Heart left ventricle (tissue), 16 donors: ENCODE data around the gene MITD1. TPM values are rescaled to one million over a fixed set of nuclear protein-coding genes. Genes with fewer than 3 reads are reported as not detected.
A peak's percentile ranks its signal among the peaks of the same experiment; 100 is the strongest.

Source experiments
- ATAC-seq, 4 donors: fragments of 200-7000 bp; cut with Tn5 transposase; one replicate each; pipeline ENCODE4 v1.9.1; 2020 to 2022; ENCODE audit warnings: moderate library complexity in 4 of 4, mild to moderate bottlenecking in 3 of 4, moderate number of reproducible peaks in 1 of 4
- DNase-seq, 5 donors: peaks; one replicate each; pipeline ENCODE4 v3.0.0-alpha.2; 2020
- H3K27ac ChIP-seq, 12 donors: fragments of 200-600 bp; sonication (generic) in 4 of 12; one replicate each; pipeline versions ENCODE4 v1.5.0 to v1.8.0; 2016 to 2022; ENCODE audit warnings: mild to moderate bottlenecking in 2 of 12
- H3K27me3 ChIP-seq, 9 donors: fragments of 200-600 bp; sonication (generic) in 2 of 9; one replicate each; pipeline versions ENCODE4 v1.5.1 to v1.8.0; 2016 to 2022; ENCODE audit warnings: mild to moderate bottlenecking in 3 of 9
- H3K36me3 ChIP-seq, 9 donors: fragments of 200-600 bp; sonication (generic) in 2 of 9; one replicate each; pipeline versions ENCODE4 v1.5.0 to v1.8.0; 2018 to 2022; ENCODE audit warnings: mild to moderate bottlenecking in 2 of 9
- H3K4me1 ChIP-seq, 12 donors: fragments of 200-600 bp; sonication (generic) in 4 of 12; one replicate each; pipeline versions ENCODE4 v1.5.0 to v1.8.0; 2016 to 2022; ENCODE audit warnings: mild to moderate bottlenecking in 3 of 12
- H3K4me3 ChIP-seq, 12 donors: fragments of 200-600 bp; sonication (generic) in 4 of 12; one replicate each; pipeline versions ENCODE4 v1.5.0 to v1.8.0; 2017 to 2022; ENCODE audit warnings: mild to moderate bottlenecking in 9 of 12, moderate library complexity in 4 of 12
- H3K9me3 ChIP-seq, 12 donors: fragments of 200-600 bp; sonication (generic) in 4 of 12; one replicate each; pipeline versions ENCODE4 v1.5.0 to v1.8.0; 2016 to 2022; ENCODE audit warnings: mild to moderate bottlenecking in 1 of 12
- POLR2A ChIP-seq, 2 donors: fragments of 450-650 bp; IDR thresholded peaks; one replicate each; pipeline ENCODE4 v1.6.1; 2017; ENCODE audit warnings: antibody characterized with exemption in 2 of 2, mild to moderate bottlenecking in 2 of 2, moderate library complexity in 2 of 2
- WGBS, 4 donors: extraction: QIAGEN DNeasy Blood & Tissue Kit in 2 of 4; methylation state at CpG; one replicate each; pipeline versions ENCODE4 v1.1.5 to v1.1.7; 2013 to 2018; 5-methylcytosine and 5-hydroxymethylcytosine counted together
- intact Hi-C, 10 donors: fragments of 100-400 bp; cut with DNase I; formaldehyde crosslinking; loops; one replicate each; pipeline versions ENCODE4 v1.11.1 to v1.14.2; 2022
- polyA plus RNA-seq, 2 donors: library from polyadenylated mRNA; stranded (reverse); fragments of 200-250 nt; gene quantifications; one replicate each; pipeline ENCODE4 v1.2.3, GENCODE V29; 2013
- total RNA-seq, 9 donors: library from RNA; depleted of rRNA in 2 of 9; stranded (reverse); fragments of >200 nt in 2 of 9; fragmentation: NEBNext Ultra II Directional in 3 of 9; extraction: Animal tissue kit (Norgen Biotek cat#: 25700) in 3 of 9; gene quantifications; one replicate each; pipeline versions ENCODE4 v1.1.0 to v1.2.4, GENCODE V29; 2016 to 2023
- TF ChIP-seq, protein P1 (sequence below), 12 donors: fragments of 200-600 bp; sonication (generic) in 4 of 12; IDR thresholded peaks; one replicate each; pipeline versions ENCODE4 v1.5.0 to v1.8.0; 2018 to 2022; ENCODE audit warnings: antibody characterized with exemption in 12 of 12, mild to moderate bottlenecking in 5 of 12
- donor health status: ischemic (EF 13 %, LVEDD 7.1; RV severe dilation, severe dysfunction).
- donor health status: healthy with polysubstance abuse.
- donor health status: DM: no; HTN: yes; CAD: no.
- donor health status: DM: no; HTN: no; CAD: no.
- donor health status: ischemic (EF 25% LVEDD 6.9; RV normal size, moderate dysfunction).
- donor health status: ischemic (EF 25% LVEDD 5.7; RV mildly dilated, moderate dysfunction).
- donor health status: healthy.
- donor health status: DM: yes; HTN: yes; CAD: no.
- donor health status: ischemic (EF 35%, LVEDD 5.7; RV mildly dilated, moderate dysfunction).
- donor health status: nonischemic (EF 11% LVEDD 7.7; RV severe dilation, severe dysfunction).
- donor health status: DM: yes; HTN: yes; CAD: no.
- donor health status: PGD.
- donor health status: ischemic (EF 29% LVEDD 5.4; RV normal size, mild dysfunction).
- donor health status: nonischemic (EF 23%, LVEDD 6.1; RV moderate dilation, normal function).

MITD1 gene
- total and polyA plus RNA-seq, 11 donors, result 8.4 to 22.6 (median 14.1) TPM

DNA sequence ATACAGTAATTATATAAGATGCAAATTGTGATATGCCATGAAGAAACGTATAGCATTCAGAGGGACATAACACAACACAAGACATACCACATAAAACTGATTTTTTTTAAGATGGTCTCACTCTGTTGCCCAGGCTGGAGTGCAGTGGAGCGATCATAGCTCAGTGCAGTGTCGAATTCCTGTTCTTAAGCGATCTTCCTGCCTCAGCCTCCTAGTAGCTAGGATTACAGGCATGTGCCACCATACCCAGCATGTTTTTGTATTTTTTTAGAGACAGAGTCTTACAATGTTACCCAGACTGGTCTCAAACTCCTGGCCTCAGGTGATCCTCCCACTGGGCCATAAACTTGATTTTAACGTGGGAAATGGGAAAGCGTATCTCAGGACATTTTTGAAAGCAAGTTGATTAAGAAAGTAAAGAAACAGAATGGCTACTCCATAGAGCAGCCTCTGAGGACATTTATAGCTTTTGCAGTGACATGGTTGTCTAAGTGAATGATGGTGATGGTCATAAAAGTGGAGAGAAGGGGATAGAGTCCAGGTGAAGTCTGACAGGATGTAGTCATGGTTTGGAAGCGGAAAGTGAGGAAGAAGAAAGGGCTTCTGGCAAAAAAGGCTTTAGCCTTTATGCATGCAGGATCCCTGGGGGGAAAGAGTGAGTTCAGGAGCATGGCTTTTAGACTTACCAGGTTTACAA, 28.5 kb downstream of the MITD1 start:
- no peaks in the 10 kb centered on the region for H3K27me3 ChIP-seq
- ATAC-seq (no peak), DNase-seq (no peak)
- peaks cover 0 to 12% (median 10%) of the 10 kb centered on the region in 9 donors for H3K36me3 ChIP-seq
- H3K9me3 ChIP-seq, result no peaks in the 10 kb centered on the region
- H3K4me1 ChIP-seq, result peaks cover 0 to 27% (median 16%) of the 10 kb centered on the region in 12 donors
- no peak overlapping the region for H3K4me3 ChIP-seq
- no peak for TF ChIP-seq POLR2A (IDR thresholded peaks at IDR 0.05)
- TF ChIP-seq, protein P1, sequence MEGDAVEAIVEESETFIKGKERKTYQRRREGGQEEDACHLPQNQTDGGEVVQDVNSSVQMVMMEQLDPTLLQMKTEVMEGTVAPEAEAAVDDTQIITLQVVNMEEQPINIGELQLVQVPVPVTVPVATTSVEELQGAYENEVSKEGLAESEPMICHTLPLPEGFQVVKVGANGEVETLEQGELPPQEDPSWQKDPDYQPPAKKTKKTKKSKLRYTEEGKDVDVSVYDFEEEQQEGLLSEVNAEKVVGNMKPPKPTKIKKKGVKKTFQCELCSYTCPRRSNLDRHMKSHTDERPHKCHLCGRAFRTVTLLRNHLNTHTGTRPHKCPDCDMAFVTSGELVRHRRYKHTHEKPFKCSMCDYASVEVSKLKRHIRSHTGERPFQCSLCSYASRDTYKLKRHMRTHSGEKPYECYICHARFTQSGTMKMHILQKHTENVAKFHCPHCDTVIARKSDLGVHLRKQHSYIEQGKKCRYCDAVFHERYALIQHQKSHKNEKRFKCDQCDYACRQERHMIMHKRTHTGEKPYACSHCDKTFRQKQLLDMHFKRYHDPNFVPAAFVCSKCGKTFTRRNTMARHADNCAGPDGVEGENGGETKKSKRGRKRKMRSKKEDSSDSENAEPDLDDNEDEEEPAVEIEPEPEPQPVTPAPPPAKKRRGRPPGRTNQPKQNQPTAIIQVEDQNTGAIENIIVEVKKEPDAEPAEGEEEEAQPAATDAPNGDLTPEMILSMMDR (IDR thresholded peaks at IDR 0.05), result no peak
- H3K27ac ChIP-seq, result no peak overlapping the region
- intact Hi-C loops, result loop anchor here in 3 of 10 donors (10.0 kb wide), 2 partner anchors 182 to 342 kb away; partner anchors contain the start of genes EIF5B (in 2 of the 3), TXNDC9 (in 2 of the 3) and REV1 (in 1 of the 3)
- WGBS, 4 donors, result 91 to 94% (median 93%) methylated on average over 7 of the region's 7 CpGs

DNA sequence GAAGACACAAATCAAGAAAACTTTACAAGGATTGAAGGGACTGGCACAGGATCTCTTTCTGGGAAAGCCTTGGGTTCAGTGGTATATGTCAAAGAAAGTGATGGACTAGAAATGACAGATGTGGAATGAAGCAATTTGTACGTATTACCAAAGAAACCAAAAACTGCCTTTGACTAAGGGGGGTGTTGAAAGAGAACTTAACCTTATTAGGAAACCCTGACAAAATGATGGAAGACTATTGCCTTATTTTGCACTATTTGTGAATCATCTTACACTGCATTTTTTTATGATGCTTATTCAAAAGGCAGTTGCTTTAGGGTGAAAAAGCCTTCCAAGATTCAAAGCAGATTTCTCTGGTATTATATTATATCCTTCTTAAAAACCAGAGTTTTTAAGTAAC, 30.2 kb downstream of the MITD1 start:
- 86 to 92% (median 90%) methylated on average over 1 of the region's 1 CpG for WGBS, 4 donors
- Histone ChIP-seq H3K27ac (no peak overlapping the region), H3K4me3 (no peak overlapping the region), H3K4me1 (peaks cover 0 to 17% (median 11%) of the 10 kb centered on the region in 12 donors), H3K36me3 (no peaks in the 10 kb centered on the region), H3K9me3 (no peaks in the 10 kb centered on the region), H3K27me3 (no peaks in the 10 kb centered on the region)
- ATAC-seq (no peak), DNase-seq (no peak)
- intact Hi-C loops, result loop anchor here in 3 of 10 donors (10.0 kb wide), 2 partner anchors 184 to 344 kb away; partner anchors contain the start of genes EIF5B (in 2 of the 3), TXNDC9 (in 2 of the 3) and REV1 (in 1 of the 3)
- no peak for TF ChIP-seq POLR2A (IDR thresholded peaks at IDR 0.05)
- TF ChIP-seq, protein P1 (IDR thresholded peaks at IDR 0.05), result no peak

DNA sequence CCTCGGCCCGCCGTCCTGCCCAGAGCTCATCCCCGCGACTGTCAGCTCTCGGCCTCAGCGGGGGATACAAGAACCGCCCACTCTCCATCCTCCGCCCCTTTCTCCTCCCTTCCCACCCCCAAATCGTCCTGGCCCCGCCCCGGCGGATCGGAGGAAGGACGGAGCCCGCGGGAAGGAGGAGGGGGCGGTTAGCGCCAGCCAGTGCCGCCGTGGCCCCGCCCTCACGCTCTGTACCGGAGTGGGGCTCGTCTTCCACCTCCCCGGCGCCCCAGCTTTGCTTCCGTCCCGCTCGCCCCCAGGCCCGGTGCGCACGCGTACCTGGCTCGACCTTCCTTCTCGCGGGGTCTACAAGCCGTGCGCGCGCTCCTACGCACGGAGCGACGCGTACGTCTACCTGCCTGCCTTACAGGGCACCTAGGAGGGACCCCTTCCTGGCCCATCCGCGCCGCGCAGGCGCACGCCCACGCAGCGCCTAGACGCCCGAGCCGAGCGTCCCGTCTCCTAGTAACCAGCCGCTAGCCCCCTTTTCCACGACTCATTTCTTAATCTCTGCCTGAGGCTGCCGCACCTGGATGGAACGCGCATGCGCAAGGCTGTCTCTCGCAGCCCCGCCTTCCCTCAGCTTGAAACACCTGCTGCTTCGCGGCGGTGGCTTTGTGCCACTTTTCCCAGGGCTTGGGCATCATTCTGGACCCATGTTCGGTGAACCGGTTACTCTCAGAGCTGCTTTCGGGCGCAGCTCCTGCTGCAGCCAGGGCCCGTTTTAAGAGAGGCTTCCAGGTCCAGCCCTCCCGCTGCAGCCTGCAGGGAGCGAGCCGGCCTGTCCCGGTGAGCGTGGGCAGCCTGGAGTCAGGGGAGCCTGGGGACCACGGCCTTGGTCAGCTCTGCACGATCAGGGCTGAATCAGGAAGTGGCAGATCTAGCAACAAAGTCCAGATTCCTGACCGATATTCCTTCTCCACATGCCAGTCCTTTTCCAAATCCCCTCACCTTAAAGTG, 39.4 kb downstream of the MITD1 start, which contains the start of gene C2orf15:
Gene C2orf15 (plus strand): TSS at position 598 of the 999 bp plus-strand sequence. CDS start 8,852 bp downstream, outside the sequence.
- H3K27ac ChIP-seq, result peak within 1 kb of the TSS in 11 of 12 donors; percentile 43 to 88 (median 75)

More for the DNA sequence above, 39.4 kb downstream of the MITD1 start, which contains the start of gene C2orf15:
- peak; percentile 90 to 96 (median 93) for DNase-seq
- 0 to 3% (median 0%) methylated on average over 8 to 84 of the region's 84 CpGs for WGBS, 4 donors
- peak in 1 of 2 donors; percentile 97 for TF ChIP-seq POLR2A (IDR thresholded peaks at IDR 0.05)
- TF ChIP-seq, protein P1 (IDR thresholded peaks at IDR 0.05), result no peak
- intact Hi-C loops, result loop anchor here in 1 of 10 donors (2.0 to 5.0 kb wide), 2 partner anchors 13 to 41 kb away; partner anchors contain the start of genes LIPT1, MITD1, MRPL30 and TSGA10
- peak within 1 kb of the TSS; percentile 62 to 99 (median 91) for H3K4me3 ChIP-seq
- H3K27me3 ChIP-seq, result no peaks in the 10 kb centered on the region
- no peaks in the 10 kb centered on the region for H3K9me3 ChIP-seq
- no peaks in the 10 kb centered on the region for H3K36me3 ChIP-seq
- H3K4me1 ChIP-seq, result peaks cover 0 to 15% (median 4%) of the 10 kb centered on the region in 12 donors
- ATAC-seq, result peak; percentile 96 to 99 (median 98)
